PC-9 (cell line): ENCODE measurements around the gene SPTBN5. TPM values are rescaled to one million over a fixed set of nuclear protein-coding genes. Genes with fewer than 3 reads are reported as not detected.

ENCODE experiments used
- BruUV-seq: library from RNA; stranded (reverse); fragments of 400-500 nt; replicated peaks from 2 replicates; lab custom pipeline; 2021; lab: Mats Ljungman, UMichigan
- CTCF ChIA-PET: fragments of 300-600 bp; sonication (Branson Sonifier 250); formaldehyde crosslinking; loops from one replicate; lab custom pipeline; 2022; ENCODE audit warnings: antibody characterized with exemption; lab: Charles Lee
- POLR2A ChIA-PET: fragments of 300-600 bp; sonication (Branson Sonifier 250); formaldehyde crosslinking; loops from one replicate; lab custom pipeline; 2022; ENCODE audit warnings: antibody characterized with exemption; ENCODE audit not compliant: unreplicated experiment; lab: Charles Lee
- DNase-seq, 2 experiments: peaks; one replicate each; pipeline versions ENCODE4 v3.0.0 to v3.0.0-alpha.2; 2015 to 2022; ENCODE audit warnings: mixed read lengths in 1 of 2
- H2AFZ ChIP-seq: fragments of 200-600 bp; sonication (generic); 2 replicates; pipeline ENCODE4 v1.8.1; 2017; ENCODE audit warnings: antibody characterized with exemption
- H3F3A ChIP-seq: fragments of 200-600 bp; sonication (generic); 2 replicates; pipeline ENCODE4 v1.8.1; 2017; ENCODE audit warnings: antibody characterized with exemption, mild to moderate bottlenecking, low read depth; ENCODE audit not compliant: insufficient read depth
- H3K27ac ChIP-seq: fragments of 200-600 bp; sonication (generic); 2 replicates; pipeline ENCODE4 v1.6.1; 2016; ENCODE audit warnings: mixed run types
- H3K27me3 ChIP-seq: fragments of 200-600 bp; sonication (generic); 2 replicates; pipeline ENCODE4 v1.6.1; 2016; ENCODE audit warnings: low read depth, mixed run types; ENCODE audit not compliant: insufficient read depth
- H3K36me3 ChIP-seq: fragments of 200-600 bp; sonication (generic); 2 replicates; pipeline ENCODE4 v1.6.1; 2016; ENCODE audit warnings: low read depth, mixed run types
- H3K4me1 ChIP-seq: fragments of 200-600 bp; sonication (generic); replicated peaks from 2 replicates; pipeline ENCODE4 v1.6.1; 2016; ENCODE audit warnings: mixed run types; ENCODE audit not compliant: insufficient read depth
- H3K4me2 ChIP-seq: fragments of 200-600 bp; sonication (generic); 2 replicates; pipeline ENCODE4 v1.6.1; 2017; ENCODE audit warnings: mixed run types
- H3K4me3 ChIP-seq: fragments of 200-600 bp; sonication (generic); 2 replicates; pipeline ENCODE4 v1.6.1; 2016; ENCODE audit warnings: mixed run types
- H3K79me2 ChIP-seq: fragments of 200-600 bp; sonication (generic); 2 replicates; pipeline ENCODE4 v1.6.1; 2017; ENCODE audit warnings: low read depth, mixed run types
- H3K9me2 ChIP-seq: fragments of 200-600 bp; sonication (generic); 2 replicates; pipeline ENCODE4 v1.8.1; 2017; ENCODE audit warnings: mild to moderate bottlenecking; ENCODE audit not compliant: insufficient read depth
- H3K9me3 ChIP-seq: fragments of 200-600 bp; sonication (generic); 2 replicates; pipeline ENCODE4 v1.8.1; 2016; ENCODE audit warnings: low read depth; ENCODE audit not compliant: insufficient read depth
- H4K20me1 ChIP-seq: fragments of 200-600 bp; sonication (generic); 2 replicates; pipeline ENCODE4 v1.8.1; 2017; ENCODE audit not compliant: insufficient read depth
- EZH2 ChIP-seq: fragments of 200-600 bp; sonication (generic); IDR thresholded peaks from 2 replicates; pipeline ENCODE4 v1.8.0; 2017; ENCODE audit warnings: antibody characterized with exemption, low read depth
- intact Hi-C: fragments of 100-400 bp; cut with micrococcal nuclease; formaldehyde crosslinking; loops from one replicate; pipeline ENCODE4 v1.10.0; 2022; ENCODE audit not compliant: unreplicated experiment
- total RNA-seq: library from RNA; stranded (reverse); gene quantifications from 2 replicates; pipeline ENCODE4 v1.2.3, GENCODE V29; 2021
- TF ChIP-seq, protein P1 (sequence below): fragments of 200-600 bp; sonication (generic); conservative IDR thresholded peaks from 2 replicates; pipeline ENCODE4 v1.6.1; 2017; ENCODE audit warnings: mixed run types, antibody characterized with exemption, mild to moderate bottlenecking, moderate library complexity

The SPTBN5 gene
- total RNA-seq, 1 experiment from 2014 or later, result 2.6 TPM

DNA sequence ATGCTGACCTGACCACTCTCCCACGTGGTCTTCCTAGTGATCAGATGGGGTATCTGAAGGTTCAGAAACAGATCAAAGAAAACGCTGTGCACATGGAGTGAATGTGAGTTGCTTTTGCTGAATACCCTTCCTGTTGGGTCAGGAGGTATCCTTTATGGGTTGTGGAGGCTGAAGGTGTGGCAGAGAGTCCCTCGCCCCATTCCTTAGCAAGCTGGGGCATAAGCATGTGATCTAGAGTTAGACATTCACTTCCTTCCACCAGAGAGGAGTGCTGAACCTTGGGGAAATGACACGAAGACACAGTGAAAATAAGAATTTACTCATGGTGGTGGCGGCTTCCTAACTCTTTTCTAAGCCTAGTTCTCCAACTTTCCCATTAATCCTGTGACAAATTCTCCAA lies 27.8 kb upstream of the SPTBN5 start:
- POLR2A ChIA-PET, result no interaction called here

DNA sequence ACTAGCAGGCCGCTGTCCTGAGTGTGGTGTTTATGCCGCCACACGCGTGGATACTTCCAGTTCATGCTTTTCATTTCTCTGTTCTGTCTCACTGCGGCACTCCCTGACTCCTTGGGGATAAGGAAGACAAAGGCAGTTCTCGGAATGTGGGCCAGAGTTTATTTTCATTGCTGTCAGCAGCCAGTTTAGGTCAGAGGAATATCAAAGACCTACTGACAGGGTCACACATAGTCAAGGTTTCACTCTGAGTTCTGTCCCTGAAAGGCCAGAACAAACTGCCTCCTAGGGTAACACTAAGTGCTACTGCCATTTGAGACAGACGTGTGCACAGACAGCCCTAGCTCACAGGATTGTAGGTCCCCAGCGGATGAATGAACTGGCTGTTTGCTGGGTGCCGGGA lies 27.3 kb upstream of the SPTBN5 start:
- ChIA-PET CTCF (no interaction called here), POLR2A (no interaction called here)
- Histone ChIP-seq H3F3A (0 out of 2 replicates have a peak, but pooled peaks cover 5% of the 10 kb centered on the region), H3K9me3 (no peaks in the 10 kb centered on the region), H4K20me1 (0 out of 2 replicates have a peak, but pooled peaks cover 2% of the 10 kb centered on the region), H3K4me2 (no peak overlapping the region), H3K27ac (no peak overlapping the region), H3K27me3 (no peaks in the 10 kb centered on the region), H3K4me1 (peaks cover 10% of the 10 kb centered on the region; the same call in 1 of the 2 replicates), H3K4me3 (no peak overlapping the region), H3K9me2 (no peaks in the 10 kb centered on the region), H3K36me3 (no peaks in the 10 kb centered on the region), H3K79me2 (no peaks in the 10 kb centered on the region), H2AFZ (no peak overlapping the region)
- no TSS peak for BruUV-seq
- intact Hi-C loops, result no loop called here
- no peak for TF ChIP-seq EZH2
- TF ChIP-seq, protein P1, sequence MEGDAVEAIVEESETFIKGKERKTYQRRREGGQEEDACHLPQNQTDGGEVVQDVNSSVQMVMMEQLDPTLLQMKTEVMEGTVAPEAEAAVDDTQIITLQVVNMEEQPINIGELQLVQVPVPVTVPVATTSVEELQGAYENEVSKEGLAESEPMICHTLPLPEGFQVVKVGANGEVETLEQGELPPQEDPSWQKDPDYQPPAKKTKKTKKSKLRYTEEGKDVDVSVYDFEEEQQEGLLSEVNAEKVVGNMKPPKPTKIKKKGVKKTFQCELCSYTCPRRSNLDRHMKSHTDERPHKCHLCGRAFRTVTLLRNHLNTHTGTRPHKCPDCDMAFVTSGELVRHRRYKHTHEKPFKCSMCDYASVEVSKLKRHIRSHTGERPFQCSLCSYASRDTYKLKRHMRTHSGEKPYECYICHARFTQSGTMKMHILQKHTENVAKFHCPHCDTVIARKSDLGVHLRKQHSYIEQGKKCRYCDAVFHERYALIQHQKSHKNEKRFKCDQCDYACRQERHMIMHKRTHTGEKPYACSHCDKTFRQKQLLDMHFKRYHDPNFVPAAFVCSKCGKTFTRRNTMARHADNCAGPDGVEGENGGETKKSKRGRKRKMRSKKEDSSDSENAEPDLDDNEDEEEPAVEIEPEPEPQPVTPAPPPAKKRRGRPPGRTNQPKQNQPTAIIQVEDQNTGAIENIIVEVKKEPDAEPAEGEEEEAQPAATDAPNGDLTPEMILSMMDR, result no peak
- DNase-seq, result no peak

More for the DNA sequence above, 27.8 kb upstream of the SPTBN5 start:
- H3K9me3 ChIP-seq, result no peaks in the 10 kb centered on the region
- CTCF ChIA-PET, result no interaction called here
- H3K36me3 ChIP-seq, result no peaks in the 10 kb centered on the region
- peaks cover 10% of the 10 kb centered on the region; the same call in 1 of the 2 replicates for H3K4me1 ChIP-seq
- no peaks in the 10 kb centered on the region for H3K9me2 ChIP-seq
- no peak overlapping the region for H3K27ac ChIP-seq
- no peak overlapping the region for H3K4me2 ChIP-seq
- intact Hi-C loops, result no loop called here
- DNase-seq, result no peak
- H3F3A ChIP-seq, result 0 out of 2 replicates have a peak, but pooled peaks cover 5% of the 10 kb centered on the region
- H2AFZ ChIP-seq, result no peak overlapping the region
- H3K79me2 ChIP-seq, result no peaks in the 10 kb centered on the region
- TF ChIP-seq, protein P1, result no peak
- TF ChIP-seq EZH2, result no peak
- no peaks in the 10 kb centered on the region for H3K27me3 ChIP-seq
- no peak overlapping the region for H3K4me3 ChIP-seq
- H4K20me1 ChIP-seq, result 0 out of 2 replicates have a peak, but pooled peaks cover 2% of the 10 kb centered on the region
- BruUV-seq, result no TSS peak

DNA sequence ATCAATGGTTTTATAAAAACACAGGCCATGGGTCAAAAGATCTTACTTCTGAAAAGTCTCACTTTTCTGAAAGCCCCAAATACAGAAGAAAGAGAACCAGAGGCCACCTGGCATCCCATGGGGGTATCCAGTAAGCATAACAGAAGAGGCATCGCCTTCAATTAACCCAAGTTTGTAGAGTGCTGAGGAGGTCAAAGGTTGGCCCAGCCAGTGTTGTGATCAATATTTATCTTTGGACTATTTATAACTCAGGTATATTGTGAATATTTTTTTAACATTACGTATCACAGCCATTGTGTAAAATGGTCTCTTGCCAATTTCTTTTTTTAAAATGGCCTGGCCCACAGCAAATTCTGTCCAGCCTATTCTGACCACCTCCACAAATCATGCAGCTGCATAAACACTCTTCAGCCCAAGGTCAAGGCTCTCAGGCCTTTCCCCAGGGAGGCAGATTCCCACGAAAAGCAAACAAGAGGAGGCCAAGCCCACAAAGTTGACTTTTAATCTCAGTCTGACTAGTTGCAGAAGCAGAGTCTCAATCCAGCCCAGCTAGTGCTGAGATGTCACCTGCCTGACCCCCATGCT lies 26.2 kb upstream of the SPTBN5 start:
- no peaks in the 10 kb centered on the region for H3K9me2 ChIP-seq
- no peak overlapping the region for H3K4me2 ChIP-seq
- H3K27ac ChIP-seq, result no peak overlapping the region
- 0 out of 2 replicates have a peak, but pooled peaks cover 2% of the 10 kb centered on the region for H4K20me1 ChIP-seq
- no peaks in the 10 kb centered on the region for H3K36me3 ChIP-seq
- BruUV-seq, result no TSS peak
- 0 out of 2 replicates have a peak, but pooled peaks cover 5% of the 10 kb centered on the region for H3F3A ChIP-seq
- TF ChIP-seq, protein P1, result no peak
- TF ChIP-seq EZH2, result no peak
- no peak overlapping the region for H3K4me3 ChIP-seq
- no peaks in the 10 kb centered on the region for H3K79me2 ChIP-seq
- H3K9me3 ChIP-seq, result no peaks in the 10 kb centered on the region
- ChIA-PET POLR2A (no interaction called here), CTCF (no interaction called here)
- no peaks in the 10 kb centered on the region for H3K27me3 ChIP-seq
- intact Hi-C loops, result loop anchor here (10.0 kb wide), 1 partner anchor 135 kb away; no protein-coding TSS in a partner anchor
- no peak for DNase-seq
- no peak overlapping the region for H2AFZ ChIP-seq
- peaks cover 10% of the 10 kb centered on the region; the same call in 1 of the 2 replicates for H3K4me1 ChIP-seq
